HG02870 (cell line): ENCODE measurements around the gene CNGA1.
A peak's percentile ranks its signal among the peaks of the same experiment; 100 is the strongest.

ENCODE experiments used
- ATAC-seq: cut with Tn5 transposase; IDR thresholded peaks from one replicate; pipeline ENCODE4 v1.9.1; 2021; ENCODE audit warnings: mild to moderate bottlenecking, moderate library complexity; ENCODE audit not compliant: unreplicated experiment

CNGA1 gene

DNA sequence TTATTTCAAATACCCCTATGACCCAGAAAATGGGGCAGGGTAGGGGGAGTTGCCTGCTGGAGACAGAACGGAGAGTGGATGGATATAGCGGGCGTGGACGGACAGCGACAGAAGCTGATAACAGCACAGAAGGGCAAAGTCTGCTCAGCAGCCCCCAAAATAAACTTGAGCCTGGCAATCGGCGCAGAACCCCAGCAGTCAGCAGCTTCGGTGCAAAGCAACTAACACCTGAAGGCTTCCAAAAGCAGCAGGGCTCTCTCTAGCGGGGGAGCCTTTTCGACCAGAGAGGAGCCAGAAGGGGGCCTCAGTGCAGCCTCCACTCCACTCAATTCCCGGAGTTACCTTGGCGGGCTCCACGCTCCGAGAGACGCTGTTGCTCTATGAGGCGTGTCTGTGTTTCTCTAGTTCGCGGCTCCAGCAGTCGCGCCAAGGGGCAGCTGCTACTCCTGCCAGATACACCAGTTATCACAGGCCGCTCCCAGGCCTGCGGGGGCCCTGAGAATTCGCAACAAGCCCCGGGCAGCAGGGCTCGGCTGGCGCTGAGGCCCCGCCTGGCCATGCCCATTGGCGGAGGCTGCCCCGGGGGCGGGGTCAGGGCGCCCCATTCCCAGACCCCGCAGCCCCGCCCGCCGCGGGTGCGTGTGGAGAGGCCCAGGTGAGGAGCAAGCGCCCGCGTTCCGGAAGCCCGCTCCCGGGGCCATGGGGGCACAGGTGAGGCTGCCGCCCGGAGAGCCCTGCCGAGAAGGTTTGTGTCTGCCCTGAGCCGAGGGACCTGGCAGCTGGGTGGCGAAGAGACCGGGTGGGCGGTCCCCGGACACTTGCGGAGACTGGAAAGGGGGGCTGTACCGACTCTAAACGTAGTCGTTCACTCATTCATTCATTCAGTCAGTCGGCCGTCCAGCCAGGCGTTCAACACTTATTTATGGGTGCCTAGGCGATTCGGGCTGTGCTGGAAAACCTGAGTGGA lies at the start of gene CNGA1, which contains the start of gene NIPAL1:
Gene CNGA1, minus strand, starts transcription at position 541 of the 967 bp plus-strand sequence. CDS start 63,992 bp downstream, outside the sequence.
Gene NIPAL1, plus strand, starts transcription at position 632 of the 967 bp plus-strand sequence. Its CDS starts 68 bp downstream, at position 700.
- peak; percentile 86 for ATAC-seq

DNA sequence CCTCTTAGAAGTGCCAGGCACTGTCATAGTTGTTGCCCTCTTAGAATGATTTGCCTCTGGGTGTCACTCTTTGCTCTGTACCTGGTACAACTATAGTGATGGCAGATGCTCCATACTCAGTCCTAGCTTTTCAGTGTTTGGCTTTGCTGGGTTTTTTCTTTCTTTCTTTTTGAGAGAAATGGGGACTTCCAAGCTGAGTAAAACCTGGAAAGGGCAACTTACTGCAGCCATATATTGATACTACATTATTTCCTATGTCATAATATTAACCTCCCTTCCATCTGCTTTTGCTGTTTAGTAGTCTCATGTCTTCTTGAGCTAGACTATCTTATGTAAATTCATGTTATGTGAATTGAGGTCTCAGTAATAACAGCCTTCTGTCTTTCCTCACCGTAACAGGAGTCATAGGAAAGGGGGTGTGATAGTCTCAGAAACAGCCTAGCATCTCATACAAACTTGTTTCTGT lies 49.1 kb upstream of the CNGA1 start:
- ATAC-seq, result peak; percentile 69

DNA sequence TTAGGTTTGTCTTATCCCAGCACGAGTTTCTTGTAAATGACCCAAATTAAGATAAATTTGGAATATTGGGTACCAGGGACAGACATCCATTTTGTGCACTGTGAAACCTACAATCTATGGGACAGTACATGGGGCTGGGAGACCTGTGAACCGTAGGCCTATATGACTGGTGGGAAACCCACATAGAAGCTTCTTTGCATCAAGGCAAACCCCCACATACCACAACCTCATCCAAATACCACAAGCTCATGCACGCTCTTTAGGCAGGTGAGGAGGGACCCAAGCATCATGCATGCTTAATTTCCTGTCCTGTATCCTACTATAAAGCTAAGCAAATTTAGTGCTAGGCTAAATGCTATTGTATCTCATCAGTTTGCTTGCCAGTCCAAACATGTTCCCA lies 47.9 kb upstream of the CNGA1 start:
- peak; percentile 57 for ATAC-seq

DNA sequence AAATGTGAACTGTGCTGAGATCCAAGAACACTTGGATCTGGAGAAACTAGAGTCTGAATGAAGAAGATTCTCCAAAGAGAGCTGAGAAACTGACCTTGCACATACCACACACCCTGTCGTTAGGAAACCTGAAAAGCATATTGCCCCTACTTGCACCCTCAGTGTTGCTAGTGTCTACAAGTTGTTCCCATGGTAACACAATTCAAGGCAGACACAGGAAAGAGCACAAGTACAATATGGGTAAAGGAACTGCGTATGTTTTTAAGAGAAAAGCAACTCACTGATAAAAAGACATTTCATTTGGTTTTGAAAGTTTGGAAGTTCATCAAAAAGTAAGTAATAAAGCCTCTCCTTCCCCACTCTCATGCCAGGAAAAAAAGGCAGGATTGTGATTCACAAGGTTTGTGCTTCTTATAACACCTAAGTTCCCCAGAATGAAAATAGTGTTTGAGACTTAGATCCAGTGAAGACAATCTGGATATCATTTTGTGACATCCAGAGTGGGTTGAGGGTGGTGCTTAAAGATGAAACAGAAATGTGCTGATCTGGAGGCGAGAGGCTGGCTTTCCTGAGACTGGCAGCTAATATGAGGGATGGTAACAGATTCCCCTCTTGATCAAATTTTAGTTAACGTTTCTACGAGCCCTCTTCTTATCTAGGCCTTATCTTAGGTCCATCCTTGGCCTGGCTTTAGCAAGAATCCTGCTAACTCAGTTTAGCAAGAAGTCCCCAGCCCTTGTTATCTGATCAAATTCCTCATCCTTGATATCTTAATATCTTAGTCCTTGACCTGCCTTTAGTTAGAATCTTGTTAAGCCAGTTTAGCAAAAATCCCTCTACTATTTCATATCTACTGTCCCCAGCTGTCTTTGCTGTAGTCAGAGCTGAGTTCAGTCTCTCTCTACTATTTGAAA lies 42.4 kb upstream of the CNGA1 start:
- no peak for ATAC-seq

DNA sequence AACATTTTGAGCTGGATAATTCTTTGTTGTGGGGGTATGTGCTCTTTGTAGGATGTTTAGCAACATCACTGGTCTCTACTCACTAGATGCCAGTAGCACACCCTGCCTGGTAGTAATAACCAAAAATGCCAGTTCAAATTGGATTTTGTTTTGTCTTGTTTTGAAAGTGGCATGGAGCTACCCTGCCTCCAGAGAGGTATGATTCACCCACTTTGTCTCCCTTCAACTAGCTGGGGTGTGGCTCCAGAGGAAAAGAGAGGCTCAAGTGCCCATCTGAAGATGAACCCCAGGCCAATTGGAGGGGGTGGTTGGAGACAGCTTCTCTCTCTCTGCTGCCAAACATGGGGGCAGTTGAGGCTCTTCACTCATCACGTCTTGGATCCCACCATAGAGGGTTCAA lies 34.6 kb upstream of the CNGA1 start:
- ATAC-seq, result no peak

DNA sequence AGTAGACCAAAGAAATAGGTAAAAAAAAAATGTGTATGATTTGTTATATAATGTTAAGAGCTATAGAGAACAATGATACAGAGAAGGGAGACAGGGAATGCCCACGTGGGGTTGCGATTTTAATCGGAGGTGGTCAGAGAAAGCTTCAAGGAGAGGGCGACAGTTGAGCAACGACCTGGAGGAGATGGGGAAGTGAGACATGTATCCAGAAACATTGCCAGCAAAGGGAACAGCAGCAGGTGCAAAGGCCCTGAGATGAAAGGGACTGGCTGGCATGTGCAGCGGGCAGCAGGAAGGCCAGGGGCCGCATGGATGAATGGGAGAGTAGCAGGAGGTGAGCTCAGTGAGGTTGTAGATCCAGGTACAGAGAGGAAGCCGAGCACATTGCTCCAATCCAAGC lies 33.0 kb upstream of the CNGA1 start:
- no peak for ATAC-seq

DNA sequence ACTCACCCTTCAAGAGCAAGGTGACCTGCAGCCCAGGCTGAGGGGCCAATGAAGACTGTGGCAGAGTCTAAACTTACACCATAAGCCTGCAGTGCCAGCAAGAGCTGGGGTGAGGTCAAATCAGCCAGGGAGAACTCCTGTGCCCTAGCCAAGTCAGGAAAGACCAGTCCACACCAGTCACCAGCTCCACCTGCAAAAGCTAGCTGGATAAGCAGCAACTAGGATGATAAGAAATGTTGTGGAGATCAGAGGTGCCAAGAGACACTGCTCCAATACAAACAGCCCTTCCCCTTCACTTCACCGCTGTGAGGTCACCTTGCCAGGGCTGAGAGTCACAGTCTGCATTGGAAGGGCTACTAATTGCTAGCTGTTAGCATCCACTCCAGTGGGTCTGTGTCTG lies 31.4 kb upstream of the CNGA1 start:
- ATAC-seq, result no peak

DNA sequence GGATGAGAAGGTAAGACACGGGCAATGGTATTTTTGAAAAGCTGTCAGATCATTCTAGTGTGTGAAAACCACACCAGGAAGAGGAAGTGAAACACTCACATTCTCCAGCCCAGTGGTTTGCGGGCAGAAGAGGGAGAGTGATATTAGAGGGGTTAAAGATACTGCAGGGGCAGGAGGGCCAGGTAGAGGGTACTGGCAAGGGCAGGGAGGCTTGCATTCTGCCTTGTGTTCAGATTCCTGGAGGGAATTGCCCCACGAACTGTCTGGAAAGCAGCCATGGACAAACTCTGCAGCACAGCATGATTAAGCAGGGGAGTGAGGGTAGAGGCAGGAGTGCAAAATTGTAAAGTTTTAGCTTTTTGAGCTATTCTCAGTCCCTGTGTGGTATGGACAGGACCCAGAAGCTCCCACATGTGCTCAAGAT lies 31.0 kb upstream of the CNGA1 start:
- ATAC-seq, result peak; percentile 90

DNA sequence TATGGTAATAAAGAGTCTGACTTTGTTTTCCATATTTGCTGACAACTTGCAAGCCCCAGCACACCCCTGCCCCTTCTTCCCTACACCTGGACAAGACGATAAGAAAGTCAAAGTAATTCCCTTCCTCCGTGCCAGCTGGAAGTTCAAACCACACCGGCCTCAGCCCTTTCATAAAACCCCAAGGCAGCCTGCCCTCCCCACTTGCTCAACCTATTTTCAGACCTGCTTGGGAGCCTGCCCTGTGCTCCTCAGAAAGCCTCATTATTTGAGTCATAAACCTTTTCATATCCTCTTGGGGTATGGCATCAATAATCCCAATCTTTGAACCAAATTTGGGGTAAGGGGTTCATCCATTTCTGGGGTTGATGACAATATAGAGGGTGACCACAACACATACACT lies 29.6 kb upstream of the CNGA1 start:
- ATAC-seq, result no peak

DNA sequence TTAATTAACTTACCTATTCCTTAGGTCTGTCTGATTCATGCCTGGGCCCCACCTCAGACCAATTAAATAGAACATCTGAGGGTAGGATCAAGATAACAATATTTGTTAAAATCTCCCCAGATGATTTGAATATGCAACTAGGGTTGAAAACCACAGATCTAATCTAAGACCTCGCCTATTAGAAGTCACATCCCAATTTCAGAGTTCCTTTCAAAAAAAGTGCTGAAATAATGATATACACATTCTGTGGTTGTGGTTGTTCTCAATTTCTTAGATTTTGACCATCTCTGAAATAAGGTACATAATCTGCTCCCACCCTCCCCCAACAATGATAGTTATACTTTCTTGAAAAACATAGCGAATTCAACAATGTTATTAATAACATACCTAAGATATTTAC lies 27.8 kb upstream of the CNGA1 start:
- ATAC-seq, result no peak

DNA sequence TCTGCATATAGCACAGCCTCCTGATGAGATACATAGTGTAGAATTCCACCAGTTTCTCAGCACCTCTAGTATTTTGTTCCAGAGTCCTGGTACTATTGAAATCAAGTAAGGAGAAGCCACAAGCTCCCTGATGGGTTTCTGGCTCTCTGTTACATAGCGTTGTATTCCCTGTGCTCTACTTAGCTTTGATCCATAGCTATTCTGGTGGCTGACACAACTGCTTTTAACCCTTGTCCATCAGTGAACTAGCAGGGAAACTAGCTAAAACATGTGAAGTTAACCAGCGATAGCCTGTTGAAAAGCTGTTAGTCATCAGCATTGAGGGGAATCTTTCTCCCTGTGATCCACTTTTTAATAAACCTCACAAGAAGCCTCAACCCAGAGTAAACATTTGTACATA lies 27.0 kb upstream of the CNGA1 start:
- ATAC-seq, result no peak

DNA sequence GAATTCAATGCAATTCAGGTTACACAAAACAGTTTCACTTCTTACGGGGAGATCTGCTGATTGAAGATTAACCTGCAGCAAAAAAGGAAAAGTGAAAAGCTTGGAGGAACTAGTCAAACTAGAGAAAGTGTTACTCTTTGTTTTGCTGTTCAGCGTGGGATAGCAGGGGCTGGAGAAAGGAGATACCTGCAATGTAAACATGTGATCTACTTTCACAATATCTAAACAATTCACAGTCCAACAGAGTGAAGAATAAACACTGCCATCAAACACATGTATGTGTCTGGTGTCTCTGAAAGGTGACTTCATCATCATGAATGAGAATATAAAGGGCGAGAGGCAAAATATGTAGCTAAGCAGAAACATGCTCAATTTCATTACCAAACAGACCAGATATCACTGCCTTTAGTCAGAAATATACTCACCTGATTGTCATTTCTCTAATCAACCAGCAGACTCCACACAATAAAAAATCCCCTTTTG lies 26.5 kb upstream of the CNGA1 start:
- ATAC-seq, result no peak

DNA sequence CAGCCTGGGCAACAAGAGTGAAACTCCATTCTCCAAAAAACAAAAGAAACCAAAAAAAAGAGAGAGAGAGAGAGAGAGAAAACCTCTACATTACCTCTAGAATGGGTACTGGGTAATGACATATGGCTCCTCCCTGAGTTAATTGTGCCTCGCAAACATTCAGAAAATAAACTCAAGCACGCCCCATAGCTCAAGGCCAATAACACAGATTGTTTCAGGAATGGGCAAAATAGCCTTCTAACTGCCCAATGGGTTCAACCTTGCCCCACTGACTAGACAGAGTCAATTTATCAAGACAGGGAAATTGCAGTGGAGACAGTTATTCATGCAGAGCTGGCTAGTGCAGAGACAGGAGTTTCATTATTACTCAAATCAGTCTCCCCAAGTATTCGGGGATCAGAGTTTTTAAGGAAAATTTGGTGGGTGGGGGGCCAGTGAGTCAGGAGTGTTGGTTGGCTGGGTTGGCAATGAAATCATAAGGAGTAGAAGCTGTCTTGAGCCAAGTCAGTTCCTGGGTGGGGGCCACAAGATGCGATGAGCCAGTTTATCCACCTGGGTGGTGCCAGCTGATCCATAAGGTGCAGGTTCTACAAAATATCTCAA lies 25.2 kb upstream of the CNGA1 start:
- ATAC-seq, result no peak

DNA sequence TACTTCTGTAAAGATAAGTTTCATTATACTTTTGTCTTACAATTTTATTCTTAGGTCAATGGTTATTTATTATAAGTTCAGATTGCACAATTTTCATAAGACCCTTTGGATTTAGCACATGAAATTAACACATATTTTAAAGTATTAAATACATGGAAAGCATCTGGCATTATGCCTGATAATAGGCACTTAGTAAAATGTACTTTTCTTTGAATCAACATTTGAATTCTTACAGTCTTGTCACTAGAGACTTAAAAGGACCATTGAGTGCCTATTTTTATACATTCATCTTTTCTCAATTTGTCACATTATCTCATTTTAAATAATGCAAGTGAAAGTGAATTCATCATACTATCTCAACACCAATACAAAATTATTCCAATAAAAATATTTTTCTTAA lies 23.1 kb upstream of the CNGA1 start:
- no peak for ATAC-seq

DNA sequence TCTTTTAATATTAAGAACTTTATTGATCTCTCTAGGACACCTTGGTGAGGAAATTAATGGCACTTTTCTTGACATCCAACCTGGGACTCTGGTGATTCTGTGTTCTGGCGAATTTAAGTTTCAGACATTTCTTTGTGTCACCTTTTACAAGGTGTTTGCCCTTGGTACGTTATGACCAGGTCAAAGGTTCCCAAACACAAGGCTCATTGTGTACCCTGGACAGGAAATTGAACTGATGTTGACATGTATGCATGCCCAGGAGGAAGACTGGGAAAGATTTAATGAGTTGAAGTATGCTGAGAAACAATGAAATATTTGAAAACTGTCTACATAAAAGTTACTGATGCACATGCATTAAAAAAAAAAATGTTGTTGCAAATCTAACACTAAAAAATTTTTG lies 22.2 kb upstream of the CNGA1 start:
- ATAC-seq, result no peak

DNA sequence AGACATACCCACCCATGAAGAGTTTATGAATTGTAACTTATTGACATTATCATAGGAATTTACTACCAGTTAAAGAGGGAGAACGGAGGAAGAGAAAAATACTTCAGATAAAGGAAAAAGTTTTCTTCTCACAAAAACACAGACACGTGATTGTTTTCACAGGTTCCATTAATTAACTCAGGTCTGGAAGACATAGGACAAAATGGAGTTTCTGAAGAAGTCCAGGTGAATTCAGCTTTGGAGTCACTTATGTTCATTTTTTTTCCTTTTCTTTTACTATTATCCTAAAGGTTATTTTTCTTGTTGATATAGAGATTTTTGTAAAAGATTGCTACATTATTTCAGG lies 20.6 kb upstream of the CNGA1 start:
- ATAC-seq, result no peak

DNA sequence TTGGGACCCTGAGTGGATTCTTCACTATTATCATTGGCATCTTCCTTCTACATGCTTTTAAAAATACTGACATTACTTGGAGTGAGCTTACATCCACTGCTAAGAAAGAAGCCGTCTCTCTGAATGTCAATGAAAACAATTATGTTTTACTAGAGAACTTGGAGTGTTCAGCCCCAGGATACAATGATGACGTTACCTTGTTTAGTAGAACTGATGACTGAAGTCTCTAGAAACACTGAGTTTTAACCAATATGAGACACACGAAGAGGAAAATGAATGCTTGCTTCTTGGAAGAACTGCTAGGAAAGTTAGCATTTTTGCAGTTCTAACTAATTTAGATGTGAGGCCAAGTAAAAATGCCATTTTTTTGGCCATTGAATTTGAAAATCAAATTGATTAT lies 19.5 kb upstream of the CNGA1 start:
- ATAC-seq, result no peak

DNA sequence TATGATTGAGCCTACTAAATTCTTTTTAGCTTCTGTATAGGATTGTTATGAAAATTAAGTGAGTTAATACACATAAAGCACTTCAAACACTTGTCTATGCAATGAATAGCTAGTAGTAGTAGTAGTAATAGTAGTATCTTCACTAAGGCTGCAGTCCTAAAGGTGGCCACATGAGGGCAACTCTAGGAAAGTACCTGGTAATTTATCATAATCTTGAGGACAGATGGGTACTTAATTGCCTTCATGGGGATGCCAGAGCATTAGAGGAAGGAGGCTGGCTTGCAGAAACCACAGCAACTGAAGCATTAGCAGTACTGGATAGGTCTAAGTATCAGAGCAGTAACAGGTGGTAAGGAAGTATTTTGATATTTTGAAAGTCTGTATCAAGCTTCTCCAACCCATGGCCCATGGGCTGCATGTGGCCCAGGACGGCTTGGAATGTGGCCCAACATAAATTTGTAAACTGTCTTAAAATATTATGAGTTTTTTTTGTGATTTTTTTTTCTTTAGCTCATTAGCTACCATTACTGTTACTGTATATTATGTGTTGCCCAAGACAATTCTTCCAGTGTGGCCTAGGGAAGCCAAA lies 17.4 kb upstream of the CNGA1 start:
- ATAC-seq, result no peak

DNA sequence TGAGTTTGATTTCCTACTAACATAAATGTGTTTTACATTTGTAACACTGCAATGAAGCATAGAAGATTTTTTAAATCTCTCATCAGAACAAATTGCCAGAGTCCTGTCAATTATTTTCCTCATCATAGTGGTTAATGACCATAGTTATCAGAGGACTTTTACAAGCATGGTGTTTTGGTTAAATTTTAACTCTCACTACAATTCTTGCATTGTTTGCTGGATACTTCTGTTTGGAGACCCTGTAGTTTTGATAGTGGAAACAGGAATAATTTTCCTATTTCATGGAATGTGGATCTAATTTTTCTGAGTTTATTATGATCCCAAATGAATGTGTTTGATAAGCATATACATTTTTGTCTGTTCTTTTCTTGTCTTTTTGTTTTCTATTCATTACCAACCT lies 16.9 kb upstream of the CNGA1 start:
- no peak for ATAC-seq

DNA sequence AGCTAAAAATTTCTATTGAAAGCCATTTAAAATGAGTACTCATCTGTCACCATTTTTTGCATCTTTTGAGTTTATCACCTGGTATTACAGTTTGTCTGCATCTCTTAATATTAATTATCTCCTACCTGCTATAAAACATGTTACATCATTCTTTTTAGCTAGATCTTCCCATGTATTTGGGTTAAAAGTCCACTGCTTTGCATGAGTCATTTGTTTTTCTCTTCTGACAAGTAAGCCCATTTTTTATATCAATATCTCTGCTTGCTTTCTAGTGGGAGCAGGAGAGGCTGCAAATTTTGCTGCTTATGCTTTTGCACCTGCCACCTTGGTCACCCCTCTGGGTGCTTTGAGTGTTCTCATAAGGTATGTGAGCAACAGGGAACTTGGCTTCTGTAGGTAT lies 16.2 kb upstream of the CNGA1 start:
- ATAC-seq, result no peak
